PC-9 (cell line): ENCODE results near the gene LMF1.

Experiments
- CTCF ChIP-seq: fragments of 200-600 bp; sonication (generic); conservative IDR thresholded peaks from 2 replicates; pipeline ENCODE4 v1.6.1; 2017; ENCODE audit warnings: mixed run types, antibody characterized with exemption, mild to moderate bottlenecking, moderate library complexity
- EZH2 ChIP-seq: fragments of 200-600 bp; sonication (generic); IDR thresholded peaks from 2 replicates; pipeline ENCODE4 v1.8.0; 2017; ENCODE audit warnings: antibody characterized with exemption, low read depth

DNA sequence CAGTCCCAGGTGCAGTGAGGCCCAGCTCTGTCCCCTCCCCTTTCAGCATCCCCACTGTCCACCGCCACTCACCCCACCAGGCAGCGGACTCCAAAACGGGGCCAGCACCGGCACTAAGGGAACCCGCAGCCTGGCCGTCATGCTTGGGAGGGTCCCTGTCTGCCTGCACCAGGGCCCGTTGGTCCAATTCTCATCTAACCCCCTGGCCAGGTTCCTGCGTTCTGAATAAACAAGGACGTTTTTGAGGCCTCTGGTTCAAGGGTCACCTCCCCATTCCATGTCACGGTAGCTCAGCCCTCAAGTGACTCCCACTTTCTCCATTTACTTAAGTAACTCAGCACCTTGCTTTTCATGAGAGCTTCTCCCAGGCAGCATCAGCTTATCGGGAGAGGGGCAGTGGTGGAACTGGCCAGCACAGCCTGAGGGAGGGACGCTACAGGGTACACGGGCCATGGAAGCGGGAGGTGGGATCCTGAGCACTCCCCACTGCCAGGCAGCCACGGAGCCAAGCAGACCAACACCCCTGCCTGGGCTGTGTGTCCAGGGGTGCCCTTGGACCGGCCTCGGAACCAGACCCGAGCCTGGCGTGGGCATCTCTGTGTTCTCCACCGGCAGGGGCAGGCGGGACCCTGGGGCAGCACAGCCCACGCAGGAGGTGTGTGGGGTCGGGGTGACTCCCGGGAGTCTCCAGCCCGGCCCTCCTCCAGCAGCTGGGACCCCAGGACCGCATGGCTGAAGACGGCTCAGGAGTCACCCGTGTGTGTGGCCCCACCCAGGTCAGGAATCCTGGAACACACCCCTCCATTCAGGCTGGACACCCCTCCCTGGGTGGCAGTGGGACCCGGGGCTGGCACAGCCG is 95.4 kb downstream of the LMF1 start:
- TF ChIP-seq CTCF (no peak), EZH2 (no peak)
